ENCODE data around the gene NENF. TPM values are rescaled to one million over a fixed set of nuclear protein-coding genes. Genes with fewer than 3 reads are reported as not detected.

Gene NENF
- total RNA-seq, 2 donors from 2014 or later: 56.8 to 134 TPM

GRCh38 chr1:212486619-212486975 is 53.9 kb downstream of the NENF start:
- H3K36me3 ChIP-seq: no peaks in the 10 kb centered on the region
- H3K9me3 ChIP-seq: no peaks in the 10 kb centered on the region
- H3K4me3 ChIP-seq: no peak overlapping the region
- TF ChIP-seq, protein P1, sequence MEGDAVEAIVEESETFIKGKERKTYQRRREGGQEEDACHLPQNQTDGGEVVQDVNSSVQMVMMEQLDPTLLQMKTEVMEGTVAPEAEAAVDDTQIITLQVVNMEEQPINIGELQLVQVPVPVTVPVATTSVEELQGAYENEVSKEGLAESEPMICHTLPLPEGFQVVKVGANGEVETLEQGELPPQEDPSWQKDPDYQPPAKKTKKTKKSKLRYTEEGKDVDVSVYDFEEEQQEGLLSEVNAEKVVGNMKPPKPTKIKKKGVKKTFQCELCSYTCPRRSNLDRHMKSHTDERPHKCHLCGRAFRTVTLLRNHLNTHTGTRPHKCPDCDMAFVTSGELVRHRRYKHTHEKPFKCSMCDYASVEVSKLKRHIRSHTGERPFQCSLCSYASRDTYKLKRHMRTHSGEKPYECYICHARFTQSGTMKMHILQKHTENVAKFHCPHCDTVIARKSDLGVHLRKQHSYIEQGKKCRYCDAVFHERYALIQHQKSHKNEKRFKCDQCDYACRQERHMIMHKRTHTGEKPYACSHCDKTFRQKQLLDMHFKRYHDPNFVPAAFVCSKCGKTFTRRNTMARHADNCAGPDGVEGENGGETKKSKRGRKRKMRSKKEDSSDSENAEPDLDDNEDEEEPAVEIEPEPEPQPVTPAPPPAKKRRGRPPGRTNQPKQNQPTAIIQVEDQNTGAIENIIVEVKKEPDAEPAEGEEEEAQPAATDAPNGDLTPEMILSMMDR (IDR thresholded peaks at IDR 0.05): no peak
- H3K27ac ChIP-seq: no peak overlapping the region
- H3K27me3 ChIP-seq: no peaks in the 10 kb centered on the region
- peaks cover 0 to 6% of the 10 kb centered on the region in 2 donors for H3K4me1 ChIP-seq
- DNase-seq (ENCODE audit: low spot score): no peak

DNA sequence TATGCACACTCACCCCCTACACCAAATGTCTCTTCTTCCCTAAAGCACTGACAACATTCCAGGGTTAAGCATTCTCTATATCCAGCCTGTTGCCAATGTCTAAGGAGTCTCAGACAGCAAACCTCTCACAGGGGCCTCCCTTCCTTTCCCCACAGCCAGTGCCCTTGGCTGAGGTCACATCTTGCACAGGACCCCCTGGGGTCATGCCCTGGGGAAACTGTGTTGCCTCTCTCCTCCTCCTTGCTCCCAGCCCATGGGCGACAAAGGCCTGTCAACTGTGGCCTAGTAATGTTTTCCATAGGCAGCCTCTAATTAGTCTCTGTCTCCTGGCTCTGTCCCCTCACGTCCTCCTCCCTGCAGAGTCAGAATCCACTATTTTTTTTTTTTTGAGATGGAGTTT is 54.6 kb downstream of the NENF start:
- H3K4me3 ChIP-seq: no peak overlapping the region
- no peaks in the 10 kb centered on the region for H3K9me3 ChIP-seq
- DNase-seq (ENCODE audit: low spot score): no peak
- peaks cover 0 to 6% of the 10 kb centered on the region in 2 donors for H3K4me1 ChIP-seq
- TF ChIP-seq, protein P1 (IDR thresholded peaks at IDR 0.05): no peak
- no peak overlapping the region for H3K27ac ChIP-seq
- no peaks in the 10 kb centered on the region for H3K36me3 ChIP-seq
- H3K27me3 ChIP-seq: no peaks in the 10 kb centered on the region

DNA sequence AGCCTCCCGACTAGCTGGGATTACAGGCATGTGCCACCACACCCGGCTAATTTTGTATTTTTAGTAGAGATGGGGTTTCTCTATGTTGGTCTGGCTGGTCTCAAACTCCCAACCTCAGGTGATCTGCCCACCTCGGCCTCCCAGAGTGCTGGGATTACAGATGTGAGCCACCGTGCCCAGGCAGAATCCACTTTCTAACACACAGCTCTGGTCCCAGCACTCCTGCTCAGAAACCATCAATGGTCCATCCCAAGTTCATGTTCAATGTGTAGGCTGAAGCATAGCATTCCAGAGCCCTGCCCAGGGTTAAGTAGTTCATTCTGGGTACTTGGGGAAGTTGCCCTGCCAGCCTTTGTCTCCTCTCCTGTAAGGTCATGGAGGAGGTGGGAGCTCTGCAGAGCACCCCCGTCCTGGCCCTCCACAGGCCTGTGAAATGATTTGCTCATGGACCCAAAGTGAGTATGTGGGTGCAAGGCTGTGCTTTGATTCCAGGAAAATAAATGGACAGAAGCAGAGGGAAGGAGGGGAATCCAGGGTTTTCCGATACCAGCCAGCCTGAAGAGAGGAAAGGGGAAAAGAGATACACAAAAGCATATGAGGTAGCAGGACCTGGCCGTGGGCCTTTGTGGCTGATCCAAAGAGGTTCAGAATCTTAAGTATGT is 55.2 kb downstream of the NENF start:
- Histone ChIP-seq H3K27me3 (no peaks in the 10 kb centered on the region), H3K4me3 (no peak overlapping the region), H3K27ac (peak overlapping the region in 1 of 2 donors; percentile 37), H3K4me1 (peaks cover 0 to 6% of the 10 kb centered on the region in 2 donors), H3K36me3 (no peaks in the 10 kb centered on the region), H3K9me3 (no peaks in the 10 kb centered on the region)
- no peak for DNase-seq (ENCODE audit: low spot score)
- TF ChIP-seq, protein P1 (IDR thresholded peaks at IDR 0.05): no peak

DNA sequence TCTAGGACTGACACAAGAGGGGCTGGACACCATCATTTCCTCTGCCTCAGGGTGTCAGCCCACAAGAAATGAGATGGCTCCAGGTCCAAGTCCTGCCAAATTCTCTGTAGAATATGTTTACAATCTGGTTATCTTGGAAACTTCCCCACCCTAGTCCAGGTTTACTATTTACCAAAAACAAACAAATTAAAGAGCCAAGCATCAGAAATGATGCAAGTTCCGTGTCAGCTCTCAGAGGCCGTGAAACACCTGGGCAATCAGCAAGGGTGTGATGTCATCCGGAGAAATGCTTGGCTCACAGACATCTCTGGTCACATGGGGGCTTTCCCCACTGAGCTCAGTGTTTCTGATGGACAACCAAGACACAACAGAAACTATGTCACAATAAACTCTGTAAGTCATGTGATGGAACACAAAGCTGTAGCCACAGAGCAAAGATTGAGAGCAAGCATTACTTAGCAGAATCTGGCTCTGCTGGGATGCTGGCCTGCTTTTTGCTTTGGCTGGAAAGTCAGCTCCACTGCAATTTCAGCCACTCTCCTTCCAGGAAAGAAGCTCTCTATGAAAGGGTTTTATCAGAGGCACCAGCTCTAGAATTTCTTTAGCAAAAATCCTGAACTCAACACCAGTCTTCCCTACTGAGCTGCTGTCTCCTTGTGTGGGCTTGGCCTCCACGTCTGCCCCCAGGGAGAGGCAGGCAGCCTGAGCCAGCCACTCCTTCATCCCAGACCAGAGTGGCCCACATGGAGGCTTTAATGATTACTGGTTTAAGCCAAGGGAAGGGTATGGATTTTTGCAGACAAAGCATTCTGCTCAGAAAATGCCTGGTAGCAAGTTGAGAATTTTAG is 55.9 kb downstream of the NENF start:
- H3K27me3 ChIP-seq: no peaks in the 10 kb centered on the region
- peak; percentile 92 for DNase-seq (ENCODE audit: low spot score)
- H3K4me1 ChIP-seq: peaks cover 0 to 6% of the 10 kb centered on the region in 2 donors
- peak overlapping the region in 1 of 2 donors; percentile 37 for H3K27ac ChIP-seq
- H3K36me3 ChIP-seq: no peaks in the 10 kb centered on the region
- no peaks in the 10 kb centered on the region for H3K9me3 ChIP-seq
- H3K4me3 ChIP-seq: no peak overlapping the region
- TF ChIP-seq, protein P1 (IDR thresholded peaks at IDR 0.05): no peak

DNA sequence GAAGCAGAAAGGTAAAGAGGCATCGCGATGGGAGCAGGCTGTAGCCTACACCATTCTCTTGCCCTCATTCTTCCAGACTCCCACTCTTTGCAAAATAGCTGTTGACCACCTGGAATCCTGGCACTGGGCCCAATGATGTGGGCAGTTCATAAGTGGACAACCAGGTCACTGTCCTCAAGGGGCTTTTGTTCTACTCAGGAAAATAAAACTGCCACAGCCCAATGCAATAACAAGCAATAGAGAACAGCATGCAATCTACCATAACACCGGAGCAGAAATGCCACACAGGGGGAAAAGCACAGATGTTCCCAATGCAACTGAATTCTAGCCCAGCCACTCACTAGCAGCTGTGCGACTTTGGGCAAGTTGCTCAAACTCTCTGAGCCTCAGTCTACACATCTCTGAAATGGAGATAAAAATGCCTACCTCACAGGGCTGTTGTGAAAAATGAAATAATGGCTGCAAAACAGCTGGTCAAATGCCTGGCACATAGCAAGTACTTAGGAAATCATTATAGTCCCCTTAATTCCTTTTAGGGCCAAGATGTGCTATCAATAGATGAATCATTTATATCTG is 56.7 kb downstream of the NENF start:
- no peak overlapping the region for H3K4me3 ChIP-seq
- H3K27ac ChIP-seq: peak overlapping the region in 1 of 2 donors; percentile 16
- no peak for DNase-seq (ENCODE audit: low spot score)
- peaks cover 0 to 6% of the 10 kb centered on the region in 2 donors for H3K4me1 ChIP-seq
- no peaks in the 10 kb centered on the region for H3K27me3 ChIP-seq
- TF ChIP-seq, protein P1 (IDR thresholded peaks at IDR 0.05): no peak
- H3K9me3 ChIP-seq: no peaks in the 10 kb centered on the region
- H3K36me3 ChIP-seq: no peaks in the 10 kb centered on the region
